HG02571 (cell line): Measurements from ENCODE around the gene GFOD2.
"Not testable (repeated sequence)": the region's sequence is repeated elsewhere in the genome, so short reads cannot be mapped to it uniquely, and the experiment has no call there.

Source experiments
- ATAC-seq: cut with Tn5 transposase; IDR thresholded peaks from one replicate; pipeline ENCODE4 v1.9.1; 2021; ENCODE audit warnings: mild to moderate bottlenecking, moderate library complexity; ENCODE audit not compliant: unreplicated experiment

Gene GFOD2

DNA sequence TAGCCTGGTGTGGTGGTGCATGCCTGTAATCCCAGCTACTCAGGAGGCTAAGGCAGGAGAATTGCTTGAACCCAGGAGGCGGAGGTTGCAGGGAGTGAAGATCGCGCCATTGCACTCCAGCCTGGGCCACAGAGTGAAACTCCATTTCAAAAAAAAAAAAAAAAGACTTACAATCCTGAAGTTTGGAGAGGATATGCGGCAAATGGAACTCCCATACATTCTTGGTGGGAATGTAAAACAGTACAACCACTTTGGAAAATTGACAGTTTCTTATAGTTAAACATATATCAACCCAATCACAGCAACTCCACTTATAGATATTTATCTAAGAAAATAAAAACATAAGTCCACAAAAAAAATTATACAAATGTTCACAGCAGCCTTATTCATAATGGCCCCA is 11.9 kb downstream of the GFOD2 start:
- ATAC-seq = no peak

DNA sequence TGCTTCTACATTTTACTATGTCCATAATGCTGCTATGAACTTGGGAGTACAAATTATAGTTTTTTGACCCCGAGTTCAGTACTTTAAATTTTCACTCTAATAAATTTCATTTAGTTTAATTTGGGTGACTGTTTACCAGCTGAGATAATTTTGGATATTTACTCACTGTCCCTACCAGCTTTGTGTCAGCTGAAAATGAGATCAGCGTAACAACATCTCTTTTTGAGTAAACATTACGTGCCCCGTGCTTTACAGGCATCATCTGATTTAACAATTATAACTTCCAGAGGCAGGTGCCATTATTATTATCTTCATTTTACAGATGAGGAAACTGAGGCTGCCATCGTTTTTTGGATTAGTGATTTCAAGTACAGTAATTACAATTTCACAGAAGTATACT is 15.0 kb downstream of the GFOD2 start:
- no peak for ATAC-seq

- ATAC-seq = no peak
These were observed 15.5 kb downstream of the GFOD2 start for GRCh38 chr16:67703626-67704025.

DNA sequence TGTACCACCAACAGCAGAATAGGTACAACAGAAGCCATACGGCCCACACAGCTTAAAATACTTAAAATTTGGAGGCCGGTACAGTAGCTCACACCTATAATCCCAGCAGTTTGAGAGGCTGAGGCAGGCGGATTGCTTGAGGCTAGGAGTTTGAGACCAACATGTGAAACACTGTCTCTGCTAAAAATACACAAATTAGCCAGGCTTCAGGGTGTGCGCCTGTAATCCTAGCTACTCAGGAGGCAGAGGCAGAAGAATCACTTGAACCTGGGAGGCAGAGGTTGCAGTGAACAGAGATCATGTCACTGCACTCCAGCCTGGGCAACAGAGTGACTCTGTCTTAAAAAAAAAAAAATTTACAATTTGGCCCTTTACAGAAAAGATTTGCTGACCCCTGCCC is 17.0 kb downstream of the GFOD2 start:
- no peak for ATAC-seq

DNA sequence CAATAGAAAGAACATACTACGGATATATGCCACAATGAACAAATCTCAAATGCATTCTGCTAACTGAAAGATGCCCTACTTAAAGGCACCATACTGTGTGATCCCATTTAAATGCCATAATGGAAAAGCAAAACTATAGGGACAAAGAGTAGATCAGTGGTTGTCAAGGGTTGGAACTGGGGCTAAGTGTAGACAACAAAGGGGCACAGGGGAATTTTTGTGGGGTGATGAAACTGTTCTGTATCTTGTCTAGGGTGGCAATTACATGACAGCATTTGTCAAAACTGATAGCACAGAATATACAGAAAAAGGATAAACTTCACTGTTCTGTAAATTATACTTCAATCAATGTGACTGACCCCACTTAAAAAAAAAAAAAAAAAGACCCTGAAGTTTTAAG is 17.7 kb downstream of the GFOD2 start:
- ATAC-seq = no peak

DNA sequence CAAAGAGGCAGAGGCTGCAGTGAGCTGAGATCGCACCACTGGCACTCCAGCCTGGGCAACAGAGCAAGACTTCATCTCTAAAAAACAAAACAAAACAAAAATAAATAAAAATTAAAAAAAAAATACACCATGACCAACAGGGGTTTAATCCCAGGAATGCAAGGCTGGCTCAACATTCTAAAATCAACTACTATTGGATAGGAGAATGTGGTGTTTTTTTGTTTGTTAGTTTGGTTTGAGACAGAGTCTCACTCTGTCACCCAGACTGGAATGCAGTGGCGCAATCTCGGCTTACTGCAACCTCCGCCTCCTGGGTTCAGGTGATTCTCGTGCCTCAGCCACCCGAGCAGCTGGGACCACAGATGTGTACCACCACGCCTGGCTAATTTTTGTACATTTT is 19.9 kb downstream of the GFOD2 start:
- no peak for ATAC-seq

DNA sequence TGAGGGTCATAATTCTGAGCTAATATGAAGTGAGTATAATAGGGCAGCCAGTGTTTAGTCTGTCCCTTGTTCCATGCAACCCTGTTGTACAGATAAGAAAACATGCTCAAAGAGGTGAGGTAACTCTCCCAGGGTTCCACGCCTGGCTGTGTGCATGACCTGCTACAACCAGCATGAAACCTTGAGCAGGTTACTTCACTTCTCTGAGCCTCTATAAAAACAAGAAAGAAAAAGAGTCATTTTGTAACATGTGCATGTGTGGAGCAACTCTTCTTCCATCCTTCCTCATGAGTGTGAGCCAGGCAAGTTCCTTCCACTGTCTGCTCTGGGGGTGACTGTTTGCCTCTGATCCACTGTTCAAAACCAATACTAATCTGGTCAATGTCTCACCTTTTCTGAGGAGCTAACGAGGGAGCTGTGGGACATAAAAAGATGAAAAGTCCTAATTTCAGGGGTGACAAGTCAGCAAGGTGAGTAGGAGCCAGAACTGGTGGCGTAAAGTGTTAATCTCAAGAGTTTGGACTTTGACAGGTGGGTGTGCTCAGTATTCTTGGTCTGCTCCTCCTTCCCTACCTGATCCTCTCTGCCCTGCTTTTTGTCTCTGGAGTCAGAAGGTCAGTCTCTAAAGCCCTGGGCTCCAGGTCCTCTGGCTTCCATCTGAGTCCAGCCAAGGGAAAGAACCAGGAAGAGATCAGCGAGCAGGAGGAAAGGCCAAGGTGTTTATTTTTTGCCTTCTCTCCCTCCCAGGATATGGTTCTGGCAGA is 21.5 kb downstream of the GFOD2 start:
- ATAC-seq = no peak

- no peak for ATAC-seq
These were observed 24.5 kb downstream of the GFOD2 start for GRCh38 chr16:67694611-67695010.

GRCh38 chr16:67693517-67694285 is 25.4 kb downstream of the GFOD2 start:
- not testable (repeated sequence) for ATAC-seq

DNA sequence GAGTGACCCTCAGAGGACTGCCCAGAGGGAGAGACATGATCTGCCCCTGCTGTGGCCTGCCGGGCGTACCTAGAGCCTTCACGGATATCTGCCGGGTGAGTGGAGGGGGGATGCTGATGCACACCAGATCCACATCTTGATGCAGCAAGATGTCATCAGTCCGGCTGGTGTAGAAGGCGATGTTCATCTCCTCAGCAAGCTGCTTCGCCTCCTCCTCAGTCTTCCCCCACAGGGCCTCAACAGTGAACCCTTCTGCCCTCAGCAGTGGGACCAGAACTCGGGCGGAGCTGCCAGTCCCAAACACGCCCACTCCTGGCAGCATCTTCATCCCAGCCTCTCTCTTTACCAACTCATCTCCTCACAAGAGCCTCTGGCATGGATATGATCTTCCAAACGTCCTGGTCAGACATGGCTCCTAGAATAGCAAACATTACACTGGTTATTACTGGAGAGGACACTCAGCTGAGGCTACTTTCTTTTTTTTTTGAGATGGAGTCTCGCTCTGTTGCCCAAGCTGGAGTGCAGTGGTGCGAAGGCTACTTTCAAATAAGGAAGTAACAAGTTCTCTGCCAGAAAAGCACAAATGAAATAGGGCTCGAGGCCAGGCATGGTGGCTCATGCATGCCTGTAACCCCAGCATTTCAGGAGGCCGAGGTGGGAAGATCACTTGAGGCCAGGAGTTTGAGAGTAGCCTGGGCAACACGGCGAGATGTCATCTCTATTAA is 33.6 kb downstream of the GFOD2 start:
- ATAC-seq = no peak

GRCh38 chr16:67683767-67684166 is 35.3 kb downstream of the GFOD2 start:
- no peak for ATAC-seq

- no peak for ATAC-seq
These were observed 38.9 kb downstream of the GFOD2 start for GRCh38 chr16:67679935-67680897.

DNA sequence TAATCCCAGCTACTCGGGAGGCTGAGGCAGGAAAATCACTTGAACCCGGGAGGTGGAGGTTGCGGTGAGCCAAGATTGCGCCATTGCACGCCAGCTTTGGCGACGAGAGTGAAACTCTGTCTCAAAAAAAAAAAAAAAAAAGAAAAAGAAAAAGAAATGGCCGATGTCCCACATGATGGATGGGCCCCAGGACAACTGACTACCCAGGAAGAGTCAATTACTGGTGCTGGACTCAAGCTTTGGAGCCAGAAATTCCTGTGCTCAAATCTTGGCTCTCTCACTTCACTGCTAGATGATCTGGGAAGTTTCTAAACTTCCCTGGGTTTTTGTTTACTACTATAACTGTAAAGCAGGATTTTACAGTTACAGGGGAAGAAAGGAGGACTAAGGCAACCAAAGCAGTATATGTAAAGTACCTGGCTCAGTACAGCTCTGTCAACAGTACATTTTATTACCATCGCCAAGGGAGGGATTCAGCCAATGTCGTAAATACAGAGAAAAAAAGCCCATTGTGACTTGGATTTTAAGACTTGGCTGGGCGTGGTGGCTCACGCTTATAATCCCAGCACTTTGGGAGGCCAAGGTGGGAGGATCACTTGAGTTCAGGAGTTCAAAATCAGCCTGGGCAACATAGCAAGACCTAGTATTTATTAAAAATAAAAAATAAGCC is 40.6 kb downstream of the GFOD2 start:
- no peak for ATAC-seq

DNA sequence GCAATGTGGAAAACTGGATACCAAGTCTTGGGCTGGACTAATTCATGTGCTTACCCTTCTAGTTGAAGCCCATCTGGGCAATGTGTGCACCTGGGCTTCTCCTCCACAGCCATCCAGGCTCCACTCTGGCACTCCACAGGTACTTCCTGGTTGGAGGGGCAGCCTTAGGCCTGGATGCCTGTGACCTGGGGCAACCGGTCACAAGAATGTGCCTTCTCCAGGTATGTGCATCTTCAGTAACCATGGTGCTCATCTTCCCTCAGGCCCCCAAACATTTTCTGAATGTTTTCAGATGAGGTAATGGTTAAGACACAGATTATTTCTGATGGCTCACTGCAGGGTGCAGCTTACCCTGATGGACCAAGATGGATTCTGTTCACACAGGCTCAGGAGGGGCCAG is 41.4 kb downstream of the GFOD2 start:
- no peak for ATAC-seq

GRCh38 chr16:67676939-67677338 is 42.2 kb downstream of the GFOD2 start:
- no peak for ATAC-seq

DNA sequence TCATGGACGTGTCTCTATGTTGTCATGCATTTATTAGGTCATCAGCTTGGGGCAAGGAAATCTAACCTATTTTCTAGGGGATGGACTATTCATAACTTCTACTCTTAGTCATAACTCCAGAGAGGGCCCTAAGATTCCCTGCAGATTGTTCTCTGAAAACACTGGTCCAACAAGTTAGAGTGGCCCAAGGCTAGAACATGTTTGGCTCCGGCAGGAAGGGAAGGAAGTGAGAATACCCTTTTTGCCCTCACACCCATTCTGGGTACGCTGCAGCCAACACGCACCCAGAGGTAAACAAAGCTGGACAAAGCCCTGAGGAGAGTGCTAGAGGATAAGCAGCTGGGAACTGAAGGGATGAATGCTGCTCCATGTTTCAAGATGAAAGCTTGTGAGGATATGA is 42.6 kb downstream of the GFOD2 start:
- ATAC-seq = no peak

GRCh38 chr16:67675999-67676398 is 43.1 kb downstream of the GFOD2 start:
- ATAC-seq = no peak

DNA sequence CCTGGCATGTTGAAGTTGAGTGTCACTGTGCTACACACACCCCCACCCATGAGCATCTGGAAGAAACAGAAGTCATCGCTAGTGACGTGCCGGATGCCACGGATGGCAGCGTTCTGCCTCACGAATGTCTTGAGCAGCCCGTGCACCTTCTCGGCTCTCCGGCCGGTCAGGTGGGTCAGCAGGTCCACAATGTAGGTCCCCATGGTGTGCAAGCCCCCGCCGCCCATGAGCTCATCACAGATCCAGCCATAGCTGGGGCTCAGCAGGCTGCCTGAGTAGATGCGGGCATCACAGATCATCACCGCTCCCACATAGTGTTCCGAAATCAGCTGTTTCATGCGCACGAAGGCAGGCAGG is 43.6 kb downstream of the GFOD2 start:
- ATAC-seq = no peak

DNA sequence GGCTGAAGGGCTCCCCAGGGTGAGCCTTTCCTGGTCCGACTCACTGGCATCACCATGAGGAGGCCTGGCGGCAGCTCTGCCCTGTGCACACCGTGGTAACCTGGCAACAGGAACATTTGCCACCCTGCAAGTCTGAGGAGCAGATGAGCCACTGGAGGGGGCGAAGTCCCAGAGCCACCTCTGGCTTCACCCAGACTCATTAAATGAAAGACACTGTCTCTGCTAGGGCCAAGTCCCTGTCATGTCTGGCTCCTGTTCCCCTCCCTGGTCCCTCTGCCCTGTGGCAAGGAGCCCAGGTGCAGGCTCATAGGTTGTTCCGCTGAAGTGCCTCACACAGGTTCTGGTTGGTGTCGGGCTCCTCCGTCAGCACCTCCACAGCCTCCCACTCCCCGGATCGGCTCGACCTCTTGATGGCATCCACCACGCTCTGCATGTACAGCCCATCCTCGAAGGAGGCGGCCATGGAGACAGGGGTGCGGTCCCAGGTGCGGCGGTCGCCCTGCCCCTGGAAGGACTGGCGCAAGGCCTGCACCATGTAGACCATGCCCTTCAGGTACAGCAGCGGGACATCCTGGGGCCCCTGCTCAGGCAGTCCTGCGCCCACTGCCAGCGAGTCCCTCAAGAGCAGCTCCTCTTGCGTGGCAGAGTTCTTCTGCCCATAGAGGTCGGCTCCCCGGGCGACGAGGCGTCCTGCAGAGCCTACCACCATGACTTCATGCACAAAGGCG is 44.1 kb downstream of the GFOD2 start:
- ATAC-seq = no peak
